ENCODE measurements around the gene SPTLC2.

SPTLC2 gene

GRCh38 chr14:77623201-77623600 is 6.8 kb upstream of the SPTLC2 start:
- POLR2A ChIA-PET: interaction anchor here (0.6 kb wide), 1 partner anchor 35 kb away, joined by 4 read pairs; no protein-coding TSS in a partner anchor

DNA sequence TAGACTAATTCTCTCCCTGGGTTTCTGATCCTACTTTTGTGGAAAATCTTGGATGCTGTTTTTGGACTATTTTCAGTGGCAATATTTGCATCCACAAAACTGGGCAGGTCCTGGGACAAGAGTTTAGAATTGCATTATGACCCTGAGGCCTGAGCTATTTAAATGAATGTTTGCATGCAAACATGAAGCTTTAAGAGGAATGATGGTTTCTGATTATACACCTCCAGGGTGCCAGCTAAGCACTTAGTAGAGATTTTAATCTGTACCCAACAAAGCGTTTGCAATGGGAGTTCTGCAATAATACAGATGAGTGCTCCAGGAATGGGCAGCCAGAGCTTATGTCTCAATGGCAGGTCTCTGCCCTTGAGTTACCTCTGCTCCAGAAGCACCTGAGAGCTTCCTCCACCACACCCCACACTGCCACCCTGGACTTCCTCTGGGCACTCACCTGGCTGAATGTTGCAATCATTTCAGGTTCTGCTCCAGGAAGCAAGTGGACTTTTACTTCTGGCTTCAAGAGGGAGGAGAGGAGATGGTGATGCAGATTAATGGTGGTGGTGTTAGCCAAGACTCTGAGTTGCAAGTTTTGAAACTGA is 6.0 kb upstream of the SPTLC2 start:
- ChIA-PET CTCF (interaction anchor here (0.9 kb wide), 1 partner anchor 10 kb away, joined by 3 read pairs; no protein-coding TSS in a partner anchor), POLR2A (no interaction called here)
- DNase-seq (ENCODE audit: extremely low spot score): no peak
- TF ChIP-seq, protein P1, sequence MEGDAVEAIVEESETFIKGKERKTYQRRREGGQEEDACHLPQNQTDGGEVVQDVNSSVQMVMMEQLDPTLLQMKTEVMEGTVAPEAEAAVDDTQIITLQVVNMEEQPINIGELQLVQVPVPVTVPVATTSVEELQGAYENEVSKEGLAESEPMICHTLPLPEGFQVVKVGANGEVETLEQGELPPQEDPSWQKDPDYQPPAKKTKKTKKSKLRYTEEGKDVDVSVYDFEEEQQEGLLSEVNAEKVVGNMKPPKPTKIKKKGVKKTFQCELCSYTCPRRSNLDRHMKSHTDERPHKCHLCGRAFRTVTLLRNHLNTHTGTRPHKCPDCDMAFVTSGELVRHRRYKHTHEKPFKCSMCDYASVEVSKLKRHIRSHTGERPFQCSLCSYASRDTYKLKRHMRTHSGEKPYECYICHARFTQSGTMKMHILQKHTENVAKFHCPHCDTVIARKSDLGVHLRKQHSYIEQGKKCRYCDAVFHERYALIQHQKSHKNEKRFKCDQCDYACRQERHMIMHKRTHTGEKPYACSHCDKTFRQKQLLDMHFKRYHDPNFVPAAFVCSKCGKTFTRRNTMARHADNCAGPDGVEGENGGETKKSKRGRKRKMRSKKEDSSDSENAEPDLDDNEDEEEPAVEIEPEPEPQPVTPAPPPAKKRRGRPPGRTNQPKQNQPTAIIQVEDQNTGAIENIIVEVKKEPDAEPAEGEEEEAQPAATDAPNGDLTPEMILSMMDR (IDR thresholded peaks at IDR 0.05; ENCODE audit: control extremely low read depth, extremely low read depth, low read depth, missing control alignments): no peak

More at GRCh38 chr14:77623201-77623600, 6.8 kb upstream of the SPTLC2 start:
- DNase-seq (ENCODE audit: extremely low spot score): no peak
- TF ChIP-seq, protein P1 (IDR thresholded peaks at IDR 0.05; ENCODE audit: control extremely low read depth, extremely low read depth, low read depth, missing control alignments): no peak
- CTCF ChIA-PET: no interaction called here

DNA sequence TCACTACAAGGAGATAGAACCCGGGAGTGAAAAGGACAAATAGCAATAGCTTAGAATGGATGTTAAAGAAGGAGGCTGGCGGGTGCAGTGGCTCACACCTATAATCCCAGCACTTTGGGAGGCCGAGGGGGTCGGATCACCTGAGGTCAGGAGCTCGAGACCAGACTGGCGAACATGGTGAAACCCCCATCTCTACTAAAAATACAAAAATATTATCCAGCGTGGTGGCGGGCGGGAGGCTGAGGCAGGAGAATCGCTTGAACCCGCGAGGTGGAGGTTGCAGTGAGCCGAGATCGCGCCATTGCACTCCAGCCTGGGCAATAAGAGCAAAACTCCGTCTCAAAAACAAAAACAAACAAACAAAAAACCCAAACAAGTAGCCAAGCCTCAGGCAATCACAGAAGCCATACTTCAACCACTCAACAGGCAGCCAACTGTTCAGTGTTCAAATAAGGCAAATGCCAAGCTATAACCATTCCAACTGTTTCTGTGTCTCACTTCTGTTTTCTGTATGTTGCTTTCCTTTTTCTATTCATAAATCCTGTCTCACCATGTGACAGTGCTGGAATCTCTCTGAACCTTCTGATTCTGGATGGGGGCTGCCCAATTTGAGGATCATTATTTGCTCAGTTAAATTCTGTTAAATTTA is 3.9 kb upstream of the SPTLC2 start:
- POLR2A ChIA-PET: no interaction called here
- CTCF ChIA-PET: interaction anchor here (1.4 kb wide), 1 partner anchor 242 kb away, joined by 4 read pairs; no protein-coding TSS in a partner anchor
- DNase-seq (ENCODE audit: extremely low spot score): no peak
- TF ChIP-seq, protein P1 (IDR thresholded peaks at IDR 0.05; ENCODE audit: control extremely low read depth, extremely low read depth, low read depth, missing control alignments): no peak

- TF ChIP-seq, protein P1 (IDR thresholded peaks at IDR 0.05; ENCODE audit: control extremely low read depth, extremely low read depth, low read depth, missing control alignments): no peak
- POLR2A ChIA-PET: no interaction called here
- CTCF ChIA-PET: interaction anchor here (1.0 to 1.9 kb wide), 3 partner anchors 11 to 21 kb away, joined by 3 to 8 read pairs (median 6); no protein-coding TSS in a partner anchor
- DNase-seq (ENCODE audit: extremely low spot score): no peak
Observed at GRCh38 chr14:77618381-77618970, 2.0 kb upstream of the SPTLC2 start.

- TF ChIP-seq, protein P1 (IDR thresholded peaks at IDR 0.05; ENCODE audit: control extremely low read depth, extremely low read depth, low read depth, missing control alignments): no peak
- DNase-seq (ENCODE audit: extremely low spot score): no peak
- ChIA-PET POLR2A (no interaction called here), CTCF (interaction anchor here (4.0 kb wide), 1 partner anchor 12 kb away, joined by 18 read pairs; no protein-coding TSS in a partner anchor)
Observed at GRCh38 chr14:77616133-77616453, 344 bp downstream of the SPTLC2 start.

- DNase-seq (ENCODE audit: extremely low spot score): no peak
- TF ChIP-seq, protein P1 (IDR thresholded peaks at IDR 0.05; ENCODE audit: control extremely low read depth, extremely low read depth, low read depth, missing control alignments): no peak
- POLR2A ChIA-PET: no interaction called here
- CTCF ChIA-PET: interaction anchor here (1.3 to 4.0 kb wide), 2 partner anchors 11 to 36 kb away, joined by 3 to 18 read pairs; no protein-coding TSS in a partner anchor
Observed at GRCh38 chr14:77615361-77616132, 890 bp downstream of the SPTLC2 start.
